Sigmoid colon (tissue), 4 donors: ENCODE measurements around the gene ACOXL.

Source experiments
- CTCF ChIP-seq, 4 experiments: fragments of 450-650 bp in 3 of 4; fragments of 200-600 bp in 1 of 4; IDR thresholded peaks; one replicate each; pipeline ENCODE4 v1.5.1; 2016 to 2019; ENCODE audit warnings: antibody characterized with exemption in 4 of 4, mild to moderate bottlenecking in 3 of 4, moderate library complexity in 2 of 4
- POLR2A ChIP-seq, 2 donors: fragments of 450-650 bp; IDR thresholded peaks; one replicate each; pipeline ENCODE4 v1.6.1; 2016; ENCODE audit warnings: antibody characterized with exemption in 2 of 2, mild to moderate bottlenecking in 2 of 2, moderate library complexity in 2 of 2
- POLR2AphosphoS5 ChIP-seq, 4 donors: sonication (generic); formaldehyde crosslinking; IDR thresholded peaks; one replicate each; pipeline ENCODE4 v1.6.1; 2017; ENCODE audit warnings: antibody characterized with exemption in 4 of 4

- TF ChIP-seq POLR2A (IDR thresholded peaks at IDR 0.05) (no peak), CTCF (IDR thresholded peaks at IDR 0.05) (no peak), POLR2AphosphoS5 (IDR thresholded peaks at IDR 0.05) (no peak)
These were observed 167.8 kb downstream of the ACOXL start for GRCh38 chr2:110900191-110900590.
